ENCODE measurements around the gene DNER. TPM values are rescaled to one million over a fixed set of nuclear protein-coding genes. Genes with fewer than 3 reads are reported as not detected.

DNER gene
- total and polyA plus RNA-seq, 2 experiments from 2014 or later = 4.7 to 8.8 TPM

- TF ChIP-seq ZNF462 (CRISPR knock-in tag; IDR thresholded peaks at IDR 0.05) (no peak), NANOG (IDR thresholded peaks at IDR 0.05; ENCODE audit: borderline replicate concordance) (no peak), EZH2 (IDR thresholded peaks at IDR 0.05; ENCODE audit: low read depth, unreplicated experiment) (no peak), EZH2phosphoT487 (IDR thresholded peaks at IDR 0.05; ENCODE audit: unreplicated experiment) (no peak), STAT1 (IDR thresholded peaks at IDR 0.05; ENCODE audit: unreplicated experiment) (no peak)
These were observed 326.5 kb downstream of the DNER start (continued) for GRCh38 chr2:229387866-229388265.

DNA sequence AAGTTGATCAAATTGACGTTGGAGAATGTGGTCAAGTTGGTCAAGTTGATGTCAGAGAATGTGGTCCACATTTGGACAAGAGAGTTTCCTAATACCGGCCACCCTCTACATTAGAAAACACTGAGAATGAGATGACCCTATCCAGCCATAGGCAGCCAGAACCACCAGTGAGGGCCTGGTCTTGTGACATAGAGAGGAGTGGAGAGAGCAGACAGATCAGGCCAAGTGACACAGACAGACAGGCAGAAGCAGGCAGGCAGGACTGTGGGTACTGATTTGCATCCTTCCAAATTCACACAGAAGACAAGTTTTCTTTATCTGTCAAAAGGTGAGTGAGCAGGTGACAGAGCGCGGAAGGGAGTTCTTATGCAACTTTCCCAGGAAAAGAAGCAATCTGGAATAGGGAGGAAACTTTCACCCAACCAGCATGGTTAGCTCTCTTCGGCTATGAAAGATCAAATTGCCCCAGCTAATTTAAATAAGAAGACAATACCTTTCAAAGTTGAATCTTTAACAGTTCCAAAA is 334.2 kb downstream of the DNER start:
- peaks cover 3% of the 10 kb centered on the region; the same call in 1 of the 3 replicates for H3K4me1 Mint-ChIP-seq
- Histone ChIP-seq H3K36me3 (ENCODE audit: insufficient read depth) (no peaks in the 10 kb centered on the region), H3K4me2 (no peak overlapping the region), H3K27ac (ENCODE audit: low read depth) (no peak overlapping the region), H3K27me3 (ENCODE audit: insufficient read depth) (no peaks in the 10 kb centered on the region), H3K4me1 (ENCODE audit: insufficient read depth) (no peaks in the 10 kb centered on the region), H3F3A (replicated peaks; ENCODE audit: low read depth) (no peaks in the 10 kb centered on the region), H3K9me2 (ENCODE audit: insufficient read depth) (no peaks in the 10 kb centered on the region), H3K79me2 (replicated peaks; ENCODE audit: insufficient read depth) (no peaks in the 10 kb centered on the region), H3K4me3 (no peak overlapping the region), H4K20me1 (replicated peaks; ENCODE audit: insufficient read depth) (no peaks in the 10 kb centered on the region), H2AFZ (no peak overlapping the region)
- peaks cover 44% of the 10 kb centered on the region for H3K9me3 Mint-ChIP-seq
- no peak for ATAC-seq
- H3K27ac Mint-ChIP-seq = no peak overlapping the region
- peaks cover 2% of the 10 kb centered on the region for H3K27me3 Mint-ChIP-seq (ENCODE audit: insufficient read depth, low read depth, poor library complexity)
- H3K4me3 Mint-ChIP-seq = no peak overlapping the region
- peaks cover 30% of the 10 kb centered on the region for H3K36me3 Mint-ChIP-seq (ENCODE audit: low read depth)
- no peak for DNase-seq (ENCODE audit: low spot score)
- no peak for TF ChIP-seq JUNB (IDR thresholded peaks at IDR 0.05; ENCODE audit: unreplicated experiment)
- TF ChIP-seq CTCF (conservative IDR thresholded peaks at IDR 0.05; ENCODE audit: low read depth in 2 of 2) = no peak
- no peak for TF ChIP-seq POLR2AphosphoS5 (IDR thresholded peaks at IDR 0.05; ENCODE audit: low read depth)
- TF ChIP-seq ZNF114 (CRISPR knock-in tag; IDR thresholded peaks at IDR 0.05) = no peak
- TF ChIP-seq ZNF331 (CRISPR knock-in tag; IDR thresholded peaks at IDR 0.05; ENCODE audit: low read depth) = no peak
- TF ChIP-seq STAT1 (IDR thresholded peaks at IDR 0.05; ENCODE audit: unreplicated experiment) = no peak

Measured in GM23338 (cell line).